C4-2B (cell line): ENCODE data around the gene ZNF880.

Experiments
- ZFX ChIP-seq: fragments of 450-650 bp; IDR thresholded peaks from 2 replicates; pipeline ENCODE4 v1.6.1; 2017
- TF ChIP-seq, protein P1 (sequence below): fragments of 450-650 bp; conservative IDR thresholded peaks from 2 replicates; pipeline ENCODE4 v1.5.1; 2017; ENCODE audit warnings: mild to moderate bottlenecking

DNA sequence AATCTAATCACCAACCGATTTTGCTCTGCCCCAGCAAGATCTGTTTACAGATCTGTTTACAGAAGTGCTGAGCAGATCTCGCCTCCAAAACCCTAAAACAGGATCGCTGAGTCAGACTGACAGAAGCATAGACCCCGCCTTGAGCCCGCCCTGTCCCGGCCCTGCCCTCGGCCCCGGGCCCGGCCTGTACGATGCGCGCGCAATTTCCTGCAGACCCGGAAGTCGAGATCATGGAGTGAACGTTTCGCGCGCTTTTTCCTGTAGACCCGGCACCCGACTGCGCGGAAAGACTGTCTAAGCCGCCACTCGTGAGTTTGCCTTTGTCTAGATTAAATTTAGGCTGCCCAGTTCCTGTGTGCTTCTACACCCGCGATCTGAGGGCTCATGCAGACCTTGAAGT lies 59.2 kb downstream of the ZNF880 start, which contains the start of gene ZNF534:
- TF ChIP-seq, protein P1, sequence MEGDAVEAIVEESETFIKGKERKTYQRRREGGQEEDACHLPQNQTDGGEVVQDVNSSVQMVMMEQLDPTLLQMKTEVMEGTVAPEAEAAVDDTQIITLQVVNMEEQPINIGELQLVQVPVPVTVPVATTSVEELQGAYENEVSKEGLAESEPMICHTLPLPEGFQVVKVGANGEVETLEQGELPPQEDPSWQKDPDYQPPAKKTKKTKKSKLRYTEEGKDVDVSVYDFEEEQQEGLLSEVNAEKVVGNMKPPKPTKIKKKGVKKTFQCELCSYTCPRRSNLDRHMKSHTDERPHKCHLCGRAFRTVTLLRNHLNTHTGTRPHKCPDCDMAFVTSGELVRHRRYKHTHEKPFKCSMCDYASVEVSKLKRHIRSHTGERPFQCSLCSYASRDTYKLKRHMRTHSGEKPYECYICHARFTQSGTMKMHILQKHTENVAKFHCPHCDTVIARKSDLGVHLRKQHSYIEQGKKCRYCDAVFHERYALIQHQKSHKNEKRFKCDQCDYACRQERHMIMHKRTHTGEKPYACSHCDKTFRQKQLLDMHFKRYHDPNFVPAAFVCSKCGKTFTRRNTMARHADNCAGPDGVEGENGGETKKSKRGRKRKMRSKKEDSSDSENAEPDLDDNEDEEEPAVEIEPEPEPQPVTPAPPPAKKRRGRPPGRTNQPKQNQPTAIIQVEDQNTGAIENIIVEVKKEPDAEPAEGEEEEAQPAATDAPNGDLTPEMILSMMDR: no peak
- no peak for TF ChIP-seq ZFX
